ENCODE data around the gene USP33. TPM values are rescaled to one million over a fixed set of nuclear protein-coding genes. Genes with fewer than 3 reads are reported as not detected.

Gene USP33
- polyA plus RNA-seq, 2 of the 4 experiments (the other 2 are of a cell fraction): 22.9 to 49.5 TPM

DNA sequence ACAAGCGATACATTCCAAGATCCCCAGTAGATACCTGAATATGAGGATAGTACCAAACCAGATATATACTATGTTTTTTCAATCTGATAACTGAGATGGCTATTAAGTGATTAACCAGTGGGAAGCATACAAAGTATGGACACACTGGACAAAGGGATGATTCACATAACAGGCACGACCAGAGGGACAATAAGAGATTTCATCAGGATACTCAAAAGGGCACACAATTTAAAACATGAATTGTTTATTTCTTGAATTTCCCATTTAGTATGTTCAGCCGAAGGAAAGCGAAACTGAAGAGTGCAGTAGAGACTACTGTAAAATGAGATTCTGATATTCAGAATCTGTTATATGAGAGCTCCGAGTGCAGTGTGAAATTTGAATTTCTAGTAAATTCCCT, 87.8 kb downstream of the USP33 start:
- 74% methylated on average over 5 of the region's 5 CpGs for WGBS (ENCODE audit: missing lambda C conversion rate)
- Histone ChIP-seq H3K4me1 (peaks cover 47% of the 10 kb centered on the region), H3K4me3 (no peak overlapping the region), H3K9me3 (no peaks in the 10 kb centered on the region), H3K4me2 (peak overlapping the region; percentile 7; the same call in 1 of the 3 replicates), H3K27ac (0 out of 6 replicates have a peak overlapping the region, but pooled peaks of 1 of the 2 experiments have one; percentile 37)
- peak in 1 of 2 experiments; percentile 46; a peak in 4 of 6 replicates for ATAC-seq
- DNase-seq (ENCODE audit: low read depth in 1 of 2, low spot score in 1 of 2): no peak
- FAIRE-seq: no peak
- TF ChIP-seq CHD2 (IDR thresholded peaks at IDR 0.05; ENCODE audit: low read length, partially characterized antibody) (no peak), JUN (IDR thresholded peaks at IDR 0.05) (no peak), KDM5A (IDR thresholded peaks at IDR 0.05) (no peak), ZC3H11A (IDR thresholded peaks at IDR 0.05) (no peak), SMC3 (IDR thresholded peaks at IDR 0.05) (no peak), BCL3 (IDR thresholded peaks at IDR 0.05) (no peak), FOSL2 (IDR thresholded peaks at IDR 0.05) (no peak), FOSL2 (CRISPR knock-in tag; IDR thresholded peaks at IDR 0.05) (no peak), EHF (CRISPR knock-in tag; IDR thresholded peaks at IDR 0.05) (no peak), ESRRA (IDR thresholded peaks at IDR 0.05; ENCODE audit: borderline replicate concordance, low read length) (no peak), HOXA7 (CRISPR knock-in tag; IDR thresholded peaks at IDR 0.05) (no peak), JUNB (IDR thresholded peaks at IDR 0.05) (no peak), FOSB (CRISPR knock-in tag; IDR thresholded peaks at IDR 0.05) (no peak), PHF8 (IDR thresholded peaks at IDR 0.05; ENCODE audit: borderline replicate concordance, low read depth) (no peak), MYC (IDR thresholded peaks at IDR 0.05; ENCODE audit: borderline replicate concordance, low read length) (no peak), NPAS2 (CRISPR knock-in tag; IDR thresholded peaks at IDR 0.05; ENCODE audit: borderline replicate concordance) (no peak), SREBF2 (IDR thresholded peaks at IDR 0.05) (no peak), MAZ (IDR thresholded peaks at IDR 0.05; ENCODE audit: borderline replicate concordance, low read depth, low read length) (no peak), RARB (CRISPR knock-in tag; IDR thresholded peaks at IDR 0.05) (no peak)
- TF ChIP-seq, protein P1, sequence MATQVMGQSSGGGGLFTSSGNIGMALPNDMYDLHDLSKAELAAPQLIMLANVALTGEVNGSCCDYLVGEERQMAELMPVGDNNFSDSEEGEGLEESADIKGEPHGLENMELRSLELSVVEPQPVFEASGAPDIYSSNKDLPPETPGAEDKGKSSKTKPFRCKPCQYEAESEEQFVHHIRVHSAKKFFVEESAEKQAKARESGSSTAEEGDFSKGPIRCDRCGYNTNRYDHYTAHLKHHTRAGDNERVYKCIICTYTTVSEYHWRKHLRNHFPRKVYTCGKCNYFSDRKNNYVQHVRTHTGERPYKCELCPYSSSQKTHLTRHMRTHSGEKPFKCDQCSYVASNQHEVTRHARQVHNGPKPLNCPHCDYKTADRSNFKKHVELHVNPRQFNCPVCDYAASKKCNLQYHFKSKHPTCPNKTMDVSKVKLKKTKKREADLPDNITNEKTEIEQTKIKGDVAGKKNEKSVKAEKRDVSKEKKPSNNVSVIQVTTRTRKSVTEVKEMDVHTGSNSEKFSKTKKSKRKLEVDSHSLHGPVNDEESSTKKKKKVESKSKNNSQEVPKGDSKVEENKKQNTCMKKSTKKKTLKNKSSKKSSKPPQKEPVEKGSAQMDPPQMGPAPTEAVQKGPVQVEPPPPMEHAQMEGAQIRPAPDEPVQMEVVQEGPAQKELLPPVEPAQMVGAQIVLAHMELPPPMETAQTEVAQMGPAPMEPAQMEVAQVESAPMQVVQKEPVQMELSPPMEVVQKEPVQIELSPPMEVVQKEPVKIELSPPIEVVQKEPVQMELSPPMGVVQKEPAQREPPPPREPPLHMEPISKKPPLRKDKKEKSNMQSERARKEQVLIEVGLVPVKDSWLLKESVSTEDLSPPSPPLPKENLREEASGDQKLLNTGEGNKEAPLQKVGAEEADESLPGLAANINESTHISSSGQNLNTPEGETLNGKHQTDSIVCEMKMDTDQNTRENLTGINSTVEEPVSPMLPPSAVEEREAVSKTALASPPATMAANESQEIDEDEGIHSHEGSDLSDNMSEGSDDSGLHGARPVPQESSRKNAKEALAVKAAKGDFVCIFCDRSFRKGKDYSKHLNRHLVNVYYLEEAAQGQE (IDR thresholded peaks at IDR 0.05): no peak
- TF ChIP-seq, protein P2, sequence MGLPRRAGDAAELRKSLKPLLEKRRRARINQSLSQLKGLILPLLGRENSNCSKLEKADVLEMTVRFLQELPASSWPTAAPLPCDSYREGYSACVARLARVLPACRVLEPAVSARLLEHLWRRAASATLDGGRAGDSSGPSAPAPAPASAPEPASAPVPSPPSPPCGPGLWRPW (IDR thresholded peaks at IDR 0.05): no peak
- ChIA-PET CTCF (no interaction called here), POLR2A (no interaction called here)

DNA sequence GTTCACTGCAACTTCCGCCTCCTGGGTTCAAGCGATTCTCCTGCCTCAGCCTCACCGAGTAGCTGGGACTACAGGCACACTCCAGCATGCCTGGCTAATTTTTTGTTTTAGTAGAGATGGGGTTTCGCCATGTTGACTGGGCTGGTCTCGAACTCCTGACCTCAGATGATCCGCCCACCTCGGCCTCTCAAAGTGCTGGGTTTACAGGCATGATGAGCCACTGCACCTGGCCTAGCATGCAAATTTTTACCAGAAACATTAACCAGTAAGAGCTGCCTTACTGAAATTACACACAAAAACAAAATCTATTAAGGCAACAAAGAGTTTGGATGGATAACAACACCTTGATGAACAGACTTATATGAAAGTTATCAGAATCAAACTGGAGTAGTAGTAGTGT, 89.3 kb downstream of the USP33 start:
- CTCF ChIA-PET: interaction anchor here (1.0 kb wide), 1 partner anchor 13 kb away, joined by 3 read pairs; no protein-coding TSS in a partner anchor
- no peak overlapping the region for H3K4me3 ChIP-seq
- H3K4me1 ChIP-seq: peaks cover 35% of the 10 kb centered on the region
- no peaks in the 10 kb centered on the region for H3K9me3 ChIP-seq
- WGBS (ENCODE audit: missing lambda C conversion rate): 89% methylated on average over 7 of the region's 7 CpGs
- no peak overlapping the region for H3K4me2 ChIP-seq
- ATAC-seq (no peak), FAIRE-seq (no peak), DNase-seq (ENCODE audit: low read depth in 1 of 2, low spot score in 1 of 2) (no peak)
- TF ChIP-seq KDM5A (IDR thresholded peaks at IDR 0.05) (no peak), ZNF302 (CRISPR knock-in tag; IDR thresholded peaks at IDR 0.05) (no peak), FOSB (CRISPR knock-in tag; IDR thresholded peaks at IDR 0.05) (no peak), TP53 (CRISPR knock-in tag; IDR thresholded peaks at IDR 0.05) (no peak), NFE2L2 (conservative IDR thresholded peaks at IDR 0.05; ENCODE audit: low read length) (no peak), SREBF2 (IDR thresholded peaks at IDR 0.05) (no peak), RARB (CRISPR knock-in tag; IDR thresholded peaks at IDR 0.05) (no peak), EP300 (IDR thresholded peaks at IDR 0.05) (no peak), RCOR1 (IDR thresholded peaks at IDR 0.05; ENCODE audit: low read depth, low read length) (no peak), SMC3 (IDR thresholded peaks at IDR 0.05) (no peak)
- TF ChIP-seq, protein P3, sequence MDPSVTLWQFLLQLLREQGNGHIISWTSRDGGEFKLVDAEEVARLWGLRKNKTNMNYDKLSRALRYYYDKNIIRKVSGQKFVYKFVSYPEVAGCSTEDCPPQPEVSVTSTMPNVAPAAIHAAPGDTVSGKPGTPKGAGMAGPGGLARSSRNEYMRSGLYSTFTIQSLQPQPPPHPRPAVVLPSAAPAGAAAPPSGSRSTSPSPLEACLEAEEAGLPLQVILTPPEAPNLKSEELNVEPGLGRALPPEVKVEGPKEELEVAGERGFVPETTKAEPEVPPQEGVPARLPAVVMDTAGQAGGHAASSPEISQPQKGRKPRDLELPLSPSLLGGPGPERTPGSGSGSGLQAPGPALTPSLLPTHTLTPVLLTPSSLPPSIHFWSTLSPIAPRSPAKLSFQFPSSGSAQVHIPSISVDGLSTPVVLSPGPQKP (IDR thresholded peaks at IDR 0.05; ENCODE audit: low read depth, low read length): no peak
- TF ChIP-seq, protein P1 (IDR thresholded peaks at IDR 0.05): no peak
- TF ChIP-seq, protein P4, sequence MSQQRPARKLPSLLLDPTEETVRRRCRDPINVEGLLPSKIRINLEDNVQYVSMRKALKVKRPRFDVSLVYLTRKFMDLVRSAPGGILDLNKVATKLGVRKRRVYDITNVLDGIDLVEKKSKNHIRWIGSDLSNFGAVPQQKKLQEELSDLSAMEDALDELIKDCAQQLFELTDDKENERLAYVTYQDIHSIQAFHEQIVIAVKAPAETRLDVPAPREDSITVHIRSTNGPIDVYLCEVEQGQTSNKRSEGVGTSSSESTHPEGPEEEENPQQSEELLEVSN (IDR thresholded peaks at IDR 0.05; ENCODE audit: borderline replicate concordance, low read depth): no peak
- POLR2A ChIA-PET: no interaction called here
- no peak overlapping the region for H3K27ac ChIP-seq
